GM18502 (cell line): ENCODE measurements around the gene SPDYE16.
A peak's percentile ranks its signal among the peaks of the same experiment; 100 is the strongest.
"Not testable (repeated sequence)": the region's sequence is repeated elsewhere in the genome, so short reads cannot be mapped to it uniquely, and the experiment has no call there.

Experiments
- ATAC-seq: cut with Tn5 transposase; IDR thresholded peaks from one replicate; pipeline ENCODE4 v1.9.1; 2021; ENCODE audit warnings: mild to moderate bottlenecking; ENCODE audit not compliant: unreplicated experiment, poor library complexity

The SPDYE16 gene, protein sequence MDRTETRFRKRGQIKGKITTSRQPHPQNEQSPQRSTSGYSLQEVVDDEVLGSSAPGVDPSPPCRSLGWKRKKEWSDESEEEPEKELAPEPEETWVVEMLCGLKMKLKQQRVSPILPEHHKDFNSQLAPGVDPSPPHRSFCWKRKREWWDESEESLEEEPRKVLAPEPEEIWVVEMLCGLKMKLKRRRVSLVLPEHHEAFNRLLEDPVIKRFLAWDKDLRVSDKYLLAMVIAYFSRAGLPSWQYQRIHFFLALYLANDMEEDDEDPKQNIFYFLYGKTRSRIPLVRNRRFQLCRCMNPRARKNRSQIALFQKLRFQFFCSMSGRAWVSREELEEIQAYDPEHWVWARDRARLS

DNA sequence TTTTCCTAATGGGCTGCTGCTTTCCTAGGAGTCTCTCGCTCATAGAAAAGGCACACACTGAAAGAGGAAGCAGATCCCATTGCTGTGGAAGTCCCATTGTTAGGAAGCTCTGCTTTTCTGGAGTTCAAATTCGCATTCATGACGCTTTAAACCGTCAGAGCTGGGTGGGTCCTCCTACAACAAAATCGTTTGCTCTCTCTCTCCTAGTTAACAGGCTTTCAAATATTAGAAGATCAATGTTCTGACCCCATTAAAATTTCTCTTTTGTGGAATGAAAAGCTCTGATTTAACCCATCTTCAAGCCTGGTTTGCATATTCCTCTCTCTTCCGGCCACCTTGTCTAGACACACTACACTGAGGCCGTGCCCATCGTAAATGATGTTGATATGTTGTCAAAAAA lies at the start of gene SPDYE16:
SPDYE16 (minus strand) TSS at position 101 of the 400 bp plus-strand sequence. CDS start 1,838 bp downstream, outside the sequence.
- ATAC-seq, result not testable (repeated sequence)

DNA sequence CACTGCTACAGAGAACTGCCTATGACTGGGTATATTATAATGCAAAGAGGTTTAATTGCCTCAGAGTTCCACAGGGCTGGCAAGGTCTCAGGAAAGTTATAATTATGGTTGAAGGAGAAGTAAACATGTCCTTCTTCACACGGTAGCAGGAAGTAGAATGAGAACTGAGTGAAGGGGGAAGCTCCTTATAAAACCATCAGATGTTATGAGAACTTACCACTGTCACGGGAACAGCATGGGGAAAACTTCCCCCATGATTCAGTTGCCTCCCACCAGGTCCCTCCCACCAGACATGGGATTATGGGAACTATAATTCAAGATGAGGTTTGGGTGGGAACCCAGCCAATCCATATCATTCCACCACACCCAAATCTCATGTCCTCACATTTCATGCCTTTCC lies 49.6 kb upstream of the SPDYE16 start:
- ATAC-seq, result not testable (repeated sequence)

DNA sequence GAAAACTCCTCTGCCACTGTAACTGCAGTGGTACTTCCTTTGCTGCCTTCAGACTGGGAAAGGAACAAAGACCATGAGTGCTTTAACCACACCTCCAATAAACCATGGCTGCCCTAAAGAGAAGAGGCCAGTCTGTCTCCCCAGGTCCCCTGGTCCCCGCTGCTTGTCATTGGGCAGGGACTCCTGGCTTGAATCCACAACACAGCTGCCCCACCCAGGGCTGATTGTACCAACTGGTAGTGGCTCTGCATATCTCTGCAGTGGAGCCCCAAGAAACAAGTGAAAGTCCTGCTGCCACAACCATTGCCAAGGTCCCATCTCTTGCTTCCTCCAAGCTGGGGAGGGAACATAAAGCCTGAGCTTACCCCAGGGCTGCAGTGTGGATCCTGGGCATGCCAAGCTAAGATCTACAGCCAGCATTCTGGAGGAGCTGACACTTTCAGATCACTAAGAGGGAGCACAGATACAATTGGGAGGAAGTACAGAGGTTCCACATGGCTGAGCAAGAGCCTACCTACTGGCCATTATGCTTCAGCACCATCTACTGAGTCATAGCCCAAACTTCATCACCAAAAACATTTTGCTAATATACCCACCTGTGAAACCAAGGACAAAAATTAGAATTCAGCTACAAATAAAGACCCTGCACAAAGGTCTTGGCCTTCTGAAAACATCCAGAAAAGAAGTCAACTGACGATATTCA lies 48.7 kb upstream of the SPDYE16 start:
- peak; percentile 79 for ATAC-seq

DNA sequence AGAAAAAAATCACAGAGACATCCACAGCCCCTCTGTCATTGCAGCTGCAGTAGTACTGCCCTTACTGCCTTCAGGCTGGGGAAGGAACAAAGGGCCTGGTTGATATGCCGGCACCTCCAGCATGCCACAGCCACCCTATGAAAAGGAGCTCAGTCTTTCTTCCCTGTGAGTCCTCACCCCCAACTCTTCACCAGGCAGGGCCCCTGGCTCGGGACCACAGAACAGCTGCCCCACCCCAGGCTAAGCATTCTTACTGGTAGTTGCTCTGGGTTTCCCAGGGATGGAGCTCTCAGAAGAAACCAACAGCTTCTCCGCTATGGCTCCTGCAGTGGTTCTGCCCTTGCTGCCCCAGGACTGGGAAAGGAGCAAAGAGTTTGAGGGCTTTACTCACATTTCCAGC lies 47.9 kb upstream of the SPDYE16 start:
- not testable (repeated sequence) for ATAC-seq

DNA sequence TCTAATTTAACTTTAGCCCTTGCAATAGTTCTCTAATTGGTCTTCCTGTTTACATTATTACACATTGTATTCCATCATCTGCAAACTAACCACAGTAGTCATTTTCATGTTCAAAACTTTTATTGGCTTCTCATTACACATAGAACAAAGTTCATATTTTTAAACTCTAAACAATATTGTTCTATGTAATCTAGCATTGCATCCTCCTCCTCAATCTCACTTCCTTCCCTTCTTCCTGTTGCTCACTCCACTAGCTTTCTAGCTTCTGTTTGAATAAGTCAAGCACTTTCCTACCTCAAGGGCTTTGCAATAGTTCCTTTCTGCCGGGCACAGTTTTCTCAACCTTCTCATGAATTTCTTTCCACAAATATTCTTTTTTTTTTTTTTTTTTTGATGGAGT lies 45.5 kb upstream of the SPDYE16 start:
- not testable (repeated sequence) for ATAC-seq

DNA sequence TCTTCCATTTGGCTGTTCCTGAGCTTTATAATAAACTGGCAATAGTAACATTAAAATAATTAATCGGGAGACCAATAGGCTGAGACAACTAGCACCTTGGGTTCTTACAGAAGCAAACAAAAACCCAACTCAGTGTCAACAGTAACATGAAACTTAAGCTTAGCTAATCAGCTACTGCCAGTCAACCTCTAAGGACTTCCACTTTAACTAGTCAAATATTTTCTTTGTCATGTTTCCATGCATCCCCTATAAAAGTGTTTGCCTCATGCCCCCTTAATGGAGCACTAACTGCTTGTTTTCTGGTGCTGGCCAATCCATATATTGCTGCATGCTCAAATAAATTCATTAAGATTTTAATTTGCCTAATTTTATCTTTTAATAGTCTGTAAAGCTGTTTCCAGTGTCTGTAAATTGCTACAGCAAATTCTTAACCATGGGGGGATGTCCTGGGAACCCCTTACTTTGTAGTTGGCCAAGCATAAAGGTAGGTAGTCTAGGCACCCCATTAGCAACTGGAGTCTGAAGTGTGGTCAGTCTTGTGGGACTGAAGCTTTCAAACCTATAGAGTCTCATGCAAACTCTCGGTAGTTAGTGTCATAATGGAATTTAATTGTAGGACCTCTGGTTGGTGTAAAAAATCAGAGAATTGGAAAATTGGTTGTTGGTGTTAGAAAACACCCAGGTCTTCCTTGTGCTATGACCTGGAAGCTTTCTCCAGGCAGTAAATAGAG lies 43.7 kb upstream of the SPDYE16 start:
- ATAC-seq, result not testable (repeated sequence)

DNA sequence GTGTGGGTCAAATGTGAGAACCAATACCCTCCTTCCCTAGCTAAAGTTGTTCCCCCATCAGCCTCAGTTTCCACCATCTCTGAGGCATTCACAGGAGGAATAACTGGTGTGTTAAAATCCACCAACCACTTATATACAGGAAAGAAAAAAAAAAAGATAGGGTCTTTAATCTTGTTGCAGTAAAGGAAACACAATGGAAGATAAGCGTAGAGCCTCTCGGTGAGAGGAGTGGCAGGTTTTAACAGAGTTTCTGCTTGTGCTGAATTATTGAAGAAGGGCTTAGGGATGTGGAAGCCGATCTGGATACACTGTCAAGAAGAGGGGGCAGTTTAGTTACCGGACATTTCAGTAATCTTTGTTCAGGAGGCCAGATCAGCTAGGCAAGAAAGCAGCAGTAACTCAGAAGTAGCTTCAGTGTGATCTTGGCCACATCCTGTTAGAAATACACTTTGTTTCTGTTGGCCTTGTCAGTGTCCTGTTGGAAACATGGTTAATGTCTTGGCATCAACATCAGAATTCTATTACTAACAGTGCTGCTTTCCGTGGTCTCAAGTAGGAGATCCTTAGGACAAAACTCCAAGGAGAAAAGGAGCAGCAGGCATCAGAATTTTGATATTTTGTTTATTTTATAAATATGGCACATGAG lies 40.7 kb upstream of the SPDYE16 start:
- not testable (repeated sequence) for ATAC-seq

DNA sequence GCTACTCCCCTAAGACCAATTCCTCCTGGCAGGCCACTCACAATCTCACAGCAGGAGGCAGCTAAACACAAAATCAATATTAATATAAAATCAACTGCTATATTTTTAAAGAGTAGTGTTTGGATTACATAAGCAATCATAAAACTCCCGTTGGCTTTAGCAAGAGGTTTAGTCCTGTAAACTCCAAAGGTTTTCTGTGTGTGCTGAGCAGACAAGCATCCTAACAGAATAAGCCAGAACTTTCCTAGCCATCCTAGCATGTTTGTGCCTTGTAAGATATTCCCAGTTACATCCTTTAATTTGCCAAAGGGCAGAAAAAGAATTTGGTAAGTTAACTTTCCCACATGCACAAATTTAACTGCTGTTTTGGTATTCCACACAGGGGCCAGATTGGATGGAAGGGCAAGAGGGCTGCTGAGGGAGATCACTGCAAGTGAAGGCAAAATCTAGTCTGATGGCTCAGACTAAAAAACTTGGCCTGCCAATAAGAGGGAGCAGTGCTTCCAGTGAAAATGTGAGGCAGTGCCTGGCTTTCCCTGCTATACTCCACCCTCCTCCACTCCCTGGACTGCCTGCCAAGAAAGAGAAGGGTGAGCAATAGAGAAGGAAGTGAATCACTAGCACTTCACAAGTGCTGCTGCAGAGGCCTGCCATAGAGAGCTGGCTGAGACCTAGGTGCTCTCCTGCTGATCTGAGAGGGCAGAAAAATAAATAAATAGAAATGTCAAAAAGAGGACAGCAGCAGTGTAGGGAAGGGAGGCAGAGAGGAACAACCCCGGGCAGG lies 39.9 kb upstream of the SPDYE16 start:
- not testable (repeated sequence) for ATAC-seq

DNA sequence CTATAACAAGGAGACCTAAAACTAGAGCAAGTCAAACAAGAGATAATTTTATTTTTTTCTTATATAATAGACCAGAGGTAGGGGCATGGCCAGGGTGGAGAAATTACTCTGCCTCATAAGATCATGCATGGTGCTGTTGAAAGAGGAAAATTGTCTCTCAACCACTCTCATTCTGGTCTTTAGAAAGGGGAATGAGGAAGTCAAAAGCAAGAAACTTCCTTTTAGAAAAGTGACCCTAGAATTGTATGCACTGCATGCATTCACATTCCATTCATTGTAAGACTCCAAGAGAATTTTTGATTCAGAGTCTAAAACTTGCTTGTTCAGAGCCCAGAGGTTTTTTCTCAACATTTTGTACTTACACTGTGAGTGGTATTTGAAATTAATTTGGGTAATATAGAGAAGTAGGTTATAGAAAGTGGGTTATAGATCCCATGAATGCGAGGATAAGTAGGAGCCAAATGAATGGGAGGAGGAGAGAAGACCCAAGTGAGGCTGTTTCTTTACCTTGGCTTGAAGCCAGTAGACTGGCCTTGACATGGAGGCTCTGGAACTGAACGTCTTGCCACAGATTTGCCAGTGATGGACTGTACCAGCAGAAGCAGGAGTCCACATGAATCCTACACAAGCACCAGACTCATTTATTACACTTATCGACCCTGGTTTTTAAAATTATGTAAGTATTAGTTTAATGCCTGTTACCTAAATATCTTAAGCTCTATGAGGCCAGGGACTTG lies 33.0 kb upstream of the SPDYE16 start:
- not testable (repeated sequence) for ATAC-seq

DNA sequence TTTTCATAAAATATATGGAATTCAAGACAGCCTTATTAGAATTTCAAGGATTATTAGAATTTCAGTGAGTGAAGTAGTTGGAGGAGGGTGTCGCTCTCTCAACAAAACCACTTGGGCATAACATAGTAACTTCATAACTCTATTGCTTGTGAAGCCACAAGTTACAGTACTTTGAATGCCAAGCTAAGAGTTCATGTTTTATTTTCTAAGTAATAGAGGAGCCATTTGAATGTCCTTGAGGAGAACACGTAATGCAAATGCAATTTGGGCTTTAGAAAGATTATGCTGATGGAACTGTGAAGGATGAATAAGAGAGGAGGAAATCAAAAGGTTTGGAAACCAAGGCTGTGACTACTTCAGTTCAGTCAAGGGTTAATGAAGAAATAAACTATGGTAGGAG lies 32.3 kb upstream of the SPDYE16 start:
- ATAC-seq, result not testable (repeated sequence)

DNA sequence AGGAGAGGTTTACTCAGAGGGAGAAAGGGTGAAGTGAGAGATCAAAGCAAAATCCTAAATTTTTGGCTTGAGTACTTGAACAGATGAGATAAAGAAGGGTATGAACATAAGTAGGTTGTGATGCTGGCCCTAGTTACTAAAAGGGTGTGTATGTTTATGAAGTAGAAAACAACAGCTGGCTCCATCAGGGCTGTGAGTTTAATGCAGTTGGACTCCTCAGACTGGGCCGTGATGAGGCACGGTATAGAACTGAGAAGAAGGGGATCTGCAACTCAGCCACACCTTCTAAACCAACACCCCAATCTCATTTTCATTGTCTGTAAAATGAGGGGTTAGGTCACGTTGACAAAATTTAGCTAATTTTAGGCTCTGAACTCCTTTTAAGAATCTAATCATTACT lies 29.2 kb upstream of the SPDYE16 start:
- ATAC-seq, result not testable (repeated sequence)

DNA sequence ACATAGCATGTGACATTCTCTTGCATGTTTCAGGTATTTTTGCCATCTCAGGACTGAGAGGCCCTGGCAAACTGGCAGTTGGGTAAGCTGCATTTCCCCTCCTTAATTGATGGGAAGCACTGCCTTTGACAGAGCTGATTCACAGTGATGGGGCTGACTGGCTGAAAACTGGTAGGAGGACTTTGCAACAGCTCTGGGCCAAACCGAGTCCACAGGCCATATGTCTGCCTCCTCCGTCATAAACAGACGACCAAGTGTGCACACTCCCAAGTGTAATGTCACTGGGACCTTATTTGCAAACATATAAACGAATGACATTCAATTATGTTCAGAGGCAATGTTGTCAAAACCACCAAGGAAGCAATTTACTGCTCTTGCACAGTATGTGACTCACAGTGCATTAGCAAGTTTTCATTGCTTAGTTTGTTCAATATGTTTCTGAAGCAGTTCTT lies 27.3 kb upstream of the SPDYE16 start:
- ATAC-seq, result not testable (repeated sequence)

DNA sequence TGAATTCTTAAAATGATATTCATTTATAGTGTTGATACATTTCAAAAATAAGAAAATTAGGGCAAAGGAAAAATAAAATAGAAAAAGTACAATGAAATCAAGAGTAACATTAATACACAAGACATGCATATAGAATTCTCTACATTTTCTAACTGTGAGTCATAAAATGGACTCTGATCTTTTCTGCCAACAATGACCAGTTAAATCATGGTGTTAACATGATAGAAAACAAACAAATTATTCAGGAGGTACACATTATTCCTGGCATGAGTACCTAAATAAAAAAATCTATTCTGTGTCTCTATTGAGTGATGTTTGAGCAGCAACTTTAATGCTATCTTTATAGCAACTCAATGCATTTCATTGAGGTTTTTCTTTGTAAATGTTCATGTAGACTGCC lies 25.6 kb upstream of the SPDYE16 start:
- ATAC-seq, result not testable (repeated sequence)

DNA sequence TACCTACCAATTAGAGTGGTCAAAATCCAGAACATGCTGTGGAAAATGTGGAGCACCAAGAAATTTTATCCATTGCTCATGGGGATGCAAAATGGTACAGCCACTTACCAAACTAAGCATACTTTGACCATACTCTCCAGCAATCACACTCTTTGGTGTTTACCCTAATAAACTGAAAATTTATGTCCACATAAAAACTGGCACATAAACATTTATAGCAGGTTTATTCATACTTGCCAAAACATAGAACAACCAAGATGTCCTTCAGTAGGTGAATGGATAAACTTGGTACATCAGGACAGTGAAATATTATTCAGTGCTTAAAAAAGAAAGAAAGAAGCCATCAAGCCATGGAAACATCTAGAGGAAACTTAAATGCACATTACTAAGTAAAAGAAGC lies 24.7 kb upstream of the SPDYE16 start:
- not testable (repeated sequence) for ATAC-seq

DNA sequence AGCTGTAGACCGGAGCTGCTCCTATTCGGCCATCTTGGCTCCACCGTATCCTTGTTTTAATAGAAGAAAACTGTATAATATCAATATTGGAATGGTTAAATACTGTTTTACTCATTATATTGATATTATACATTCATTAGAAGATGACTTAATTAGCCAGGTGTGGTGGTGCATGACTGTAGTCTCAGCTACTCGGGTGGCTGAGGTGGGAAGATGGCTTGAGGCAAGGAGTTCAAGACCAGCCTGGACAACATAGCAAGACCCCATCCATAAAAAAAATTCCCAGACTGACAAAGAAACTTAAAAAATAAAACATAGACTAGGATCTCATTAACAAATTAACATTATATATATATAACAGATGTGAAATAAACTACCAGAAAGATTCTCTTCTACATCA lies 24.2 kb upstream of the SPDYE16 start:
- ATAC-seq, result not testable (repeated sequence)

DNA sequence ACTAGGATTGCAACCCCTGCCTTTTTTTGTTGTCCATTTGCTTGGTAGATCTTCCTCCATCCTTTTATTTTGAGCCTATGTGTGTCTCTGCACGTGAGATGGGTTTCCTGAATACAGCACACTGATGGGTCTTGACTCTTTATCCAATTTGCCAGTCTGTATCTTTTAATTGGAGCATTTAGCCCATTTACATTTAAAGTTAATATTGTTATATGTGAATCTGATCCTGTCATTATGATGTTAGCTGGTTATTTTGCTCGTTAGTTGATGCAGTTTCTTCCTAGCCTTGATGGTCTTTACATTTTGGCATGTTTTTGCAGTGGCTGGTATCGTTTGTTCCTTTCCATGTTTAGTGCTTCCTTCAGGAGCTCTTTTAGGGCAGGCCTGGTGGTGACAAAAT lies 21.9 kb upstream of the SPDYE16 start:
- ATAC-seq, result not testable (repeated sequence)

DNA sequence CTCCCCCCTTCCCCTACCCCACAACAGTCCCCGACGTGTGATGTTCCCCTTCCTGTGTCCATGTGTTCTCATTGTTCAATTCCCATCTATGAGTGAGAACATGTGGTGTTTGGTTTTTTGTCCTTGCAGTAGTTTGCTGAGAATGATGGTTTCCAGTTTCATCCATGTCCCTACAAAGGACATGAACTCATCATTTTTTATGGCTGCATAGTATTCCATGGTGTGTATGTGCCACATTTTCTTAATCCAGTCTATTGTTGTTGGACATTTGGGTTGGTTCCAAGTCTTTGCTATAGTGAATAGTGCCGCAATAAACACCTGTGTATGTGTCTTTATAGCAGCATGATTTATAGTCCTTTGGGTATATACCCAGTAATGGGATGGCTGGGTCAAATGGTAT lies 18.2 kb upstream of the SPDYE16 start:
- ATAC-seq, result not testable (repeated sequence)

DNA sequence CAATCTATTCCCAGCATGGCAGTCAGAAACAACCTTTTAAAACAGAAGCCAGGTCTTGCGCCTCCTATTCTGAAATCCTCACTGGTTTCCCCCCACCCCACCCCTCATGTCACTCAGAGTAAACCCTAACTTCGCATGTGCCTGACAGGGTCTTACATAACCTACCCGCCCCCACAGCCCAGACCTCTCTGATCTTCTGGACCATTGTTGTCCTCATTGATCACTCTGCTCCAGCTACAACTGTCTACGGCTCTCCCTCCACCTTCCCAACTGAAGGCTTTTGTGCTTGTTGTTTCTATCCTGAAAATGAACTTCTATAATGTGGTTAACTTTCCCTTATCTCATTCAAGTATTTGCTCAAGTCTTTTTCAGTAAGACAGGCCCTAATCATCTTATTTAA lies 17.1 kb upstream of the SPDYE16 start:
- not testable (repeated sequence) for ATAC-seq

DNA sequence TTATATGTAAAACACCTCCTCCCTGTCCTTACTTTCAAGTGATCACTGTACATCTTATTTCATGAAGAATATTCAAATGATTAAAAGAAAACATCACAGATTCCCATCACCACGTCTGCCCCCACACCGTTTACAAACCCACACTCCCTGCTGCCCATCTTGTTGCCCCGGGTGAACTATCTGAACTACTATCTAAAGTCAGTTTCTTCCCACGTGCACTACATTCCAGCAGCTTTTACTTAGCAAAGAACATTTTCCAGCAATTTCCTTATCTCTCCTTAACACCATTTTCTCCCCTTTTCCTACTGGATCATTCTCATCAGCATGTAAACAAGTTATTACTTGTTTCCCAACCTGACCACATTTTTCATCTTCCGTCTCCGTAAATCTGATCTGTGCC lies 16.6 kb upstream of the SPDYE16 start:
- not testable (repeated sequence) for ATAC-seq
